ENCODE measurements around the gene SECISBP2L.
"Not testable (repeated sequence)": the region's sequence is repeated elsewhere in the genome, so short reads cannot be mapped to it uniquely, and the experiment has no call there.

The SECISBP2L gene

DNA sequence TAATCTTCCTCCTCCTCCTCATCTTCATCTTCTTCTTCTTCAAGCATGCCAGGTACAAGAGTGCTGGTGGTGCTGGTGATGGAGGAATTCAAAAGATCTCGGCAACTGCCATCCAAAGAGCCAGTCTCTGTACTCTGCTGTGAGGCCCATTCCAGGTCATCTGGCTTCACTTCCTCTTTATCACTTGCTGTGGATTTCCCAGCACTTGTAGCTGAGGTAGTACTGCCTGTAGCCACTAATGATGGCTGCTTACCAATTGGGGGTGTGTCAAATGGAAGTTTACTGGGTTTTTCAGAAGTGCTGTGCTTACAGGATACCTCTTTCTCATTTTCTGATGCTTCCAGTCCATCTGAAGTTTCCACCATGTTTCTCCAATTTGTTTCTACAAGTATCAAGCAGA, 53.7 kb downstream of the SECISBP2L start:
- DNase-seq (ENCODE audit: low spot score), result no peak

DNA sequence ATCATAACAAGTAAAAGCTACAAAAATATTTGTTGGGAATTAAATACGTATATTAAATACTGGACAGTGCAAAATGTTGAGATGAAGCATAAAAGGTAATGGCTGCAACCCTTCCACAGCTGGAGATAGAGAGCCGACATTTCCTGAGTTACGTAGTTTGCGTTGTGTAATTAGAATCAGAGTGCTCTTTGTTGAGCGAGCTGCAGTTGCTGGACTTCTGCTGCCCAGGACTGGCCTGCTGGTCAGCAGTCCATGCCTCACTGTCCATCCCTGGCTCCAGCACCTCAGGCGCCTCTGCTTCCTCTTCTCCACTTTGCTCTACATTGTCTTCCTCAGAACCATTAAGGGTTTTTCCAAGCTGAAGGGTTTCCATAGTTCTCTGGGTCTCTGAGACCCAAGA, 54.1 kb downstream of the SECISBP2L start:
- no peak for DNase-seq (ENCODE audit: low spot score)

DNA sequence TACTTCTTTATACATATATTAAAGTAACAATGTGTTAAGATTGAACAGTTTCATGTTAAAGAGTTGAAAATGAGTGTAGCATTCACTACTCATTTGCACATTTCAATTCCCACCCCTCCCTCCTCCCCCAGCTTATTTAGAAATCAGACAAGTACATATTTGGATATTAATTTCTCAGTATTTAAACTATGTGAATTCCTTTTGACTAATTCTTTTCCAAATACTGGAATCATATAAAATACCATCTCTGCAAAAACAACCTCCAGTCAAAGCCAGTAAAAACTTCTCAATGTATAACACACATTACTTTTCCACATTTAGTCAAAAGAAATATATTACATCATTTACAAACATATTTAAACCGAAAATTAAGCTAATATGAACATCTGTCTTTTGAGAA, 57.1 kb downstream of the SECISBP2L start:
- DNase-seq (ENCODE audit: low spot score), result no peak

DNA sequence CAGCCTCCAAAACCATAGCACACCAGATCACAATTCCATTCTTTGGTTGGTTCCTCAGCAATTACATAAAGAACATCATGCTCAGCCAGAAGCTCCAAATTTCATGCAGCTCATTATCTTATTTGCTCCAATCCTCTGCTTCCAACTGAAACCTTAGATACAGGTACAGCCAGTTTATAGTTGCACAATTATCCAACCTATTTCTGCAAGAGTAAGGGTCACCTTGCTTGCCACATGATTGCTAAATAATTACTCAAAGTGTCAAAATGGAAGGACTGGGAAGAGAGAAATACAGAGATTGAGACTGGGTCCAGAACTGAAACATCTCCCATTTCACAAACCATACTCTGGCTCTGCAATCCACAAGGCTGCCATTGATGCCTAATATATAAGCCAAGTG, 59.1 kb downstream of the SECISBP2L start:
- no peak for DNase-seq (ENCODE audit: low spot score)

DNA sequence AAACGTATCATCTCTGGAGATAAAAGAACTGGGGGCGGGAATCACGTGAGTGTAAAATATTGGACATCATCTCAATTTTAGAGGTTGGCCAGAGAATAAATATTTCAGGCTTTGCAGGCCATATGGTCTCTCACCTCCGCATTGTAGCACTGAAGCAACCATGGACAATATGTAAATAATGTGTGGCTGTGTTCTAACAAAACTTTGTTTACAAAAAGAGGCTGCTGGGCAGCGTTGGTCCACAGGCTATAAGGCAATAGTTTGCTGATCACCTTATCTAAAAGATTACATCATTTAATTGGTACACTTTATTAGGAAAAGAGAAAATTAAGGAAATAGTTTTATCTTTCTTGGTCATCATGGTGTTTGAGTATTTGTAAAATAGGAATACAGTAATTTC, 60.0 kb downstream of the SECISBP2L start:
- no peak for DNase-seq (ENCODE audit: low spot score)

DNA sequence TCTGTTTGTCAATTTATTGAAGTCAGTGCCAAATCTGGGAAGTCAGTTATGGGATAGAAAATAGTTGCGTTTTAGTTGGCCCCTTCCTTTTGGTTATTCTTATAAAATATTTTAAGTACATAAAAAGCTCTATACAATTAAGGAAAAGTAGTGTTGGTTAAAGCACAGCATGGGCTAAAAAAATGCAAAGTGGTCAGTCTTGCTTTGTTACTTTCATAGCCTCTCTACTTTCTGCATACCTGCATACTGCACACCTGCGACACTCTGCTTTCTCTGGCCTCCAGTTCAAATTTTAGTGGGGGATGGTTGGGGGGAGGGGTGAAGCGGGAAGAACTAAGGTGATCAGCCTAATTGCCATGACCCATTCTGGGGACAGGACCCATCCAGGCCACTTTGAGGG, 60.7 kb downstream of the SECISBP2L start:
- no peak for DNase-seq (ENCODE audit: low spot score)

DNA sequence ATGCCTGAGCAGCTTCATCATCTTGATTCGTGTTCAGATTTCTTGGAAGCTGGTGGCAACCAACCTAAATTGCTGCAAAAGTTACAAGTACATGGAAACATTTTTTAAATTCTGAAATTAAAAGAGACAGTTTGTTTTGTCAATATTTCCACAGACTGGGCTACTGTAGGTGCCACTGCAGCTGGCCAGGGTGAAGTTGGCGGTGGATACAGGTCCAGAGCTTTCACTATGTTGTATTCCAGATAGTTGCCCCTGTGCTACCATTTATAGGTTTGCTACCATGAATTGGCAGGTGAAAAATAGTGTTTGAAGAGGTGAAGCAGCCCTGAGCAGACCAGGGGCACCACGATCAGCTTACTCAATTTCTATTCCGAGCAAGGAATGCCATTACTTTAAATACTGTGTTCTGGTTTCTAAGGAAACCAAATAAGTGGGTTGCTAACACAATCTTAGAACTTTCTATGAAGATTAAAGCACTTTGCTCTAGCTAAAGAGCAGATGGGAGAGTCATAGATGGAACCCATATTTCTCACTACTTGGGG, 61.4 kb downstream of the SECISBP2L start:
- DNase-seq (ENCODE audit: low spot score), result peak; percentile 51

DNA sequence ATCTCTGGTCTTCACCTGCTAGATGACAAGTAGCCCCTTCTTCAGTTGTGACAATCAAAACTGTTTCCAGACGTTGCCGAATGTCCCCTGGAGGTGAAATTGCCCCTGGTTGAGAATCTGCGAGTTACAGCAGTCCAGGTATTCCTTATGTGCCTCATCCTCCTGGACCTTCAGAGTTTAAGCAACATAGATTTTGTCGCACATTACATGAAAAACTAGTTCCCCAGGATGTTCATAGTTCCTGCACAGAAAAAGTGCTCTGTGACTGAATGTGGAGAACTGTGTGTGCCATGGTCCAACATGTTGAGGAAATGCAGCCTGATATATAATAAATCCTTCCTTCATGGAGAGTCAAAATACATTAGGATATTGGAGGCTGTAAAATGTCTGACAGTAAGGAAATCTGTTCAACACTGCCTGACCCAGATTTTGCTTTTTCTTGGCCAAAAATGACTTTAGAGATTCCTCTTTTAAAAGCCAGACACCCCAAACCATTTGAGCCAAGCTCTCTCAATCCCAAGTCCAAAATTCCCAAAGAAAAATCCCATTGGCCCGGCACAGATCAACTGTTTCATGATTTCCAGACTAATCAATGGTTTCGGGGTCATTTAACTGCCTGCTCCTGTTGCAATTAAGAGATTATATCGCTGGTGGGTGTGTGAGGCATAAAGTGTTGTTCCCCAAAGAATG, 62.1 kb downstream of the SECISBP2L start:
- DNase-seq (ENCODE audit: low spot score), result no peak

DNA sequence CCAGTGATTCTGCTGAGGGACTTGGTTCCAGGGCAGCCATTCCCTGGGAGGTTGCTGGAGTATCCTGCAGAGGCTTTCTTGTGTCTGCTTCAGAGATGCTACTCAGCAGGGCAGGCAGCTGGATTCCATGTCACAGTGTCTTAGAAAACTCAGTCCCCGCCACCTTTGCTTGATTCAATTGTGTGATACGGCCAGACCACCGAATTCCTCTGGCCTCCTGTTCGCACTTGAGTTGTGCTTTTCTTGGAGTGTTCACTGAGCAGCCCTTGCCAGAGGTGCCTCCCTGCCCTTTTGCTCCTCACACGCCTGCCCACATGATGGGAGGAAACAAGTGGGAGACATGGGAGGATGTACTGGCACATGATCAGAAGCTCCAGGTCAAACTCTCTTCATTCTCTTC, 62.9 kb downstream of the SECISBP2L start:
- DNase-seq (ENCODE audit: low spot score), result no peak

DNA sequence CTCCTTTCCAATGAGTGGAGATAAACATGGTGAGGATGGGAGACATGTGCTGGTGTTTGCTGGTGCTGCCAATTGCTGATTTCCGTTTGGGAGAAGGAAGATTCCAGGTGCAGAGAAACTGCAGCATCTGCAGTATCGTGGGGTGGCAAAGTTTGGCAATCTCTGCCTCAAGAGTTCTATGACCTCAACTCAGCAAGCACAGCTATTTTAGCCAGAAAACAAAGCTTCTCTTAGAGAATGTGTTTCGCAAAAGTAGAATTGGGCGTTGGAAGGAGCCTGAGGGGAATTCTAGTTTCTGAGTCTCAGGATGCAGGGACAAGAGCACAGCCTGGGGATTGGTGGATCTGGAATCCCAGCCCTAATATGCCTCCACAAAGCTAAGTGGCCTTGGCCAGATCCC, 64.3 kb downstream of the SECISBP2L start:
- DNase-seq (ENCODE audit: low spot score), result no peak

DNA sequence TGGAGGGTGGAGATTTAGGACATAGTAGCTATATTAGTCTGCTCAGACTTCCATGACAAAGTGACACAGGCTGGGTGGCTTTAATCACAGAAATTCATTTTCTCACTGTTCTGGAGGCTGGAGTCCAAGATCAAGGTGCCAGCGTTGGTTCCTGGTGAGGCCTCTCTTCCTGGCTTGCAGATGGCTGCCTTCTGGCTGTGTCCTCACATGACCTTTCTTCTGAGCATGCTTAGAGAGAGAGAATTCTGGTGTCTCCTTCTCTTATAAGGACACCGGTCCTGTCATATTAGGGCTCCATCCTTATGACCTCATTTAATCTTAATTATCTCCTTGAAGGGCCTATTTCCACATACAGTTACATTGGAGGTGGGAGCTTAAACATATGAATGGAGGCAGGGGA, 67.6 kb downstream of the SECISBP2L start:
- no peak for DNase-seq (ENCODE audit: low spot score)

DNA sequence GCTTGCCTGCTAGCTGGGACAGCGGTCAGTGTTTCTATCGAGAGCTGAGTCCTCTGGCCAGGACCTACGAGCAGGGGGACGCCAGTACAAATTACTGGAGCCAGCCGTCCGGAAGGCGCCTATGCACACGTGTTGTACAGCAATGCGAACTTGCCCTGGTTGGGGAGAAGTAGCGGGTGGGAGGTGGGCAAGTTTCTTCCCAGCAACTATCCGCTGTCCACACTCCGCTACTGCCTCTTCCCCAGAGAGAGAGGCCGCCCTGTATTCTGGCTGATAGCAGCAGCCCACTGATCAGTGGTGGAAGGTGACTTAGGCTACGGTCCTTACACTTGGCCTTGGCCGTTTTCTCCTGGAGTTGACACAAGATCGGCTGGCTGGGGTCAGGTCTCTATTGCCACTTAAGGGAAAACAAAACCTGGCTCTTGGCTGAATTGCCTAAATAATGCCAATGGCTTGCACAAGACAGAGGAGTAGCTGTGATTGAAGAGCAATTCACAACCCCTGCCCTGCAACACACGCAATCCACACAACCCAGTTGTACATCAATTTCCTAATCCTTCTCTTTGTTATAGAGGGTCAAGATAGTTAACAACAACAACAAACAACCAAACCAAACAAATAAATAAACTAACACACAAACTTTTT, 69.7 kb downstream of the SECISBP2L start:
- DNase-seq (ENCODE audit: low spot score), result no peak

DNA sequence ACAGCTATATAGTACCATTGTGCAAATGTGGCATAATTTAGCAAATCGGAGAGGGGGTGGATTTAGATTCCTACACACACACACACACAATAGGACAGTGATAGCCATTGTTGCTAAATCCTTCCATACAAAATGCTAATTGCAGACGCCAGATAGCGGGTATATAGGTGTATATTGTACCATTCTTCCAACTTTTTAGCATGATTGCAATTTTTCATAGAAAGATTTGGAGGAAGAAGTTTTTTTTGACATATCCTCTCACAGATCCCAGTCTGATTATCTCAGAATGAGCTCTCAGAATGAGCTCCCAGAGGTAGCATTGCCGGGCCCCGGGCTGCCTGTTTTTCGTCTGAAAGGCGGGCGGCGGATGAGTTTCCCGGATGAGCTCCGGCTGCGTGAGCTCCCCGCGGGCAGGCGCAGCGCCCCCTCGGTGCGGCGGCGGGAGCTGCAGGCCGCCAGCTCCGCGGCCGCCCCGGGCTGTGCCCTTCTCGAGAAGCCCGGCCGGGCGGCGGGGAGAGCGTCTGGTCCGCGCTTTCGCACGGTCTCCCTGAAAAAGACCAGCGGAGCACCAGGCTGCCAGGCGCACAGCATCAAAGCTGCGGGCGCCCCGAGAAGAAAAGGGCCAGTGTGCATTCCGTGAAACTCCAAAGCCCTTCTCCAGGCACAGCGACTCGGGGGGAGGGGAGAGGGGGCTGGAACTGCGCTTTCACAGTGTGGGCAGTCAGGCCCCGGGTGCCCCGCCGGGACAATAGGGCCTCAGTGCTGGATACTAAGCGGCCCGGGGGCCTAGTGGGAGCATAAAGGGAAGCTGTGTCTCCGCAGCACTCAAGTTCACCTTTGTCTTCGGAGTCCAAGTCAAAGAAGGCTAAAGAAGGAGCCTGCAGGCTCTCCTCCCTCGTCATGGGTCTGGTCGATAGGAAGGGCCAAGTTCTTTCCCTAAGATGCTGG, 70.5 kb downstream of the SECISBP2L start:
- peak; percentile 95 for DNase-seq (ENCODE audit: low spot score)

DNA sequence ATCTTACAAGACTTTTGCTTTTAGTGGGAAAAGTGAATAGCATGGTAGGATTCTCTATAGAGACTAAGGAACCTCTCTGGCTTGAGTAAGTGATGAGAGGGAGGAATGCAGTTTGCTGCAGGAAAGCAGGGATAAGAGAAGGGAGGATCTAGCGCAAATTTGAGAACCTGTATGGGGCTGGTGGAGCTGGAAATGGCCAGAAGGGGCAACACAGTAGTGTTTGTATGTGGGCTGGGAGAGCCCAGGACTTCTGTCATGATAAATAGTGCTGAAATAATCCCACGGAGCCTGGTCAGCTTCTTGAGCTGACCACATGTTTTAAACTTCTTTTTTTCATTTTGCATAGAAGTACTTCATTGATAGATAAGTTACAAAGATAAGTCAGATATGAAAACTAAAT, 71.4 kb downstream of the SECISBP2L start:
- DNase-seq (ENCODE audit: low spot score), result no peak

DNA sequence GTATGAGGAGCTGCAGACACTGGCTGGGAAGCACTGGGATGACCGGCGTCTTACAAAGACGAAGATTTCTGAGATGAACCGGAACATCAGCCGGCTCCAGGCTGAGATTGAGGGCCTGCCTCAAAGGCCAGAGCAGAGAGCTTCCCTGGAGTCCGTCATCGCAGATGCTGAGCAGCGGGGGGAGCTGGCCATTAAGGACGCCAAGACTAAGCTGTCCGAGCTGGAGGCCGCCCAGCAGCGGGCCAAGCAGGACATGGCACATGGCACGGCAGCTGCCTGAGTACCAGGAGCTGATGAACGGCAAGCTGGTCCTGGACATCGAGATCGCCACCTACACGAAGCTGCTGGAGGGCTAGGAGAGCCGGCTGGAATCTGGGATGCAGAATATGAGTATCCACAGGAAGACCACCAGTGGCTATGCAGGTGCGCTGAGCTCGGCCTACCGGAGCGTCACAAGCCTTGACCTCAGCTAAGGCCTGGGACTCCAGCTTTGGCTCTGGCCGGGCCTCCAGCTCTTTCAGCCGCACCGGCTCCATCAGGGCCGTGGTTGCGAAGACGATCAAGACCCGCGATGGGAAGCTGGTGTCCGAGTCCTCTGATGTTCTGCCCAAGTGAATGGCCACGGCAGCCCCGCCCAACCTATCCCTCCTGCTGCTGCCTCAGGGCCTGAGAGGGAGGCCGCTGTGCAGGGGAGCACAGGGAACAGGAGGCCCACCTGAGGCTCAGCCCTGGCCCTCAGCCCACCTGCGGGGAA, 73.3 kb downstream of the SECISBP2L start:
- no peak for DNase-seq (ENCODE audit: low spot score)

DNA sequence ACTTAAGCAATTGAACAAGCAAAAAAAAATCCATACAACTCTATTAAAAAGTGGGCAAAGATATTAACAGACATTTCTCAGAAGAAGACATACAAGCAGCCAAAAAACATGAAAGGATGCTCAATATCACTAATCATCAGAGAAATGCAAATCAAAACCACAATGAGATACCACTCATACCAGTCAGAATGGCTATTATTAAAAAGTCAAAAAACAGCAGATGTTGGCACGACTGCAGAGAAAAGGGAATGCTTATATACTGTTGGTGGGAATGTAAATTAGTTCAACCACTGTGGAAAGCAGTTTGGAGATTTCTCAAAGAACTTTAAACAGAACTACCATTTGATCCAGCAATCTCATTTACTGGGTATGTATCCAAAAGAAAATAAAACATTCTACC, 75.3 kb downstream of the SECISBP2L start:
- DNase-seq (ENCODE audit: low spot score), result not testable (repeated sequence)

DNA sequence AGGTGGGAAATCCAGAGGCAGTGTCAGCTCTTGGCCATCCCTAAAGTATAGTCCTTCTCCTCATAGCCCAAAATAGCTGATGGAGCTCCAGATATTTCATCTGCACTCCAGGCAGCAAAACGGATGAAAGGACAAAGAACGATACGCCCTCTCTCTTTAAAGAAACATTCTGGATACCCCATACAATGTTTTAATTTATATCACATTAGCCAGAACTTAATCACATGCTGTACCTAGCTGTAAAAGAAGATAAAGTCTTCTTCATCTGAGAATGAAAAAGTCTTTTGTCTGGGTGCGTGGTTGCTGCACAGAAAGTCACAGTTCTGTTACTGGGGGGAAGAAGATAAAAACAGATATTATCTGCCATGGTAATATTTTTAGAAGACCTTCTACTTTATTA, 78.2 kb downstream of the SECISBP2L start:
- no peak for DNase-seq (ENCODE audit: low spot score)

DNA sequence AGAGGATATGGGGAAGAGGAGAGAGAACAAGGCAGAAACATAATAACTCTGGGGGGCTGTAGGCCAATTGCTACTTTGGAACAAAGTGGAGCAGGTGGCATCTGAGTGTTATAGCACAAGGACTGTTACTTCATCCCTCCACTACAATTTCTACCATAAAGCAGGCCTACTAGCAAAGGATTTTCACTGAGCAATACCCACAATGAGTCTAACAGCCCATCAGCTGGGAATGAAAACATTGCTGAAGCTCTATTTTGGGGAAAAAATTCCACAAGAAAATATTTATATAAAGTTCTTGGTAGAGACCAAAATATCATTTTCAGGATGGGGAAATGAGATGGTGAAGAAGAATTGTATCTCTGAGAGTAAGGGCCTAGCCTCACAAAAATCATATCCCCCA, 78.9 kb downstream of the SECISBP2L start:
- DNase-seq (ENCODE audit: low spot score), result no peak

DNA sequence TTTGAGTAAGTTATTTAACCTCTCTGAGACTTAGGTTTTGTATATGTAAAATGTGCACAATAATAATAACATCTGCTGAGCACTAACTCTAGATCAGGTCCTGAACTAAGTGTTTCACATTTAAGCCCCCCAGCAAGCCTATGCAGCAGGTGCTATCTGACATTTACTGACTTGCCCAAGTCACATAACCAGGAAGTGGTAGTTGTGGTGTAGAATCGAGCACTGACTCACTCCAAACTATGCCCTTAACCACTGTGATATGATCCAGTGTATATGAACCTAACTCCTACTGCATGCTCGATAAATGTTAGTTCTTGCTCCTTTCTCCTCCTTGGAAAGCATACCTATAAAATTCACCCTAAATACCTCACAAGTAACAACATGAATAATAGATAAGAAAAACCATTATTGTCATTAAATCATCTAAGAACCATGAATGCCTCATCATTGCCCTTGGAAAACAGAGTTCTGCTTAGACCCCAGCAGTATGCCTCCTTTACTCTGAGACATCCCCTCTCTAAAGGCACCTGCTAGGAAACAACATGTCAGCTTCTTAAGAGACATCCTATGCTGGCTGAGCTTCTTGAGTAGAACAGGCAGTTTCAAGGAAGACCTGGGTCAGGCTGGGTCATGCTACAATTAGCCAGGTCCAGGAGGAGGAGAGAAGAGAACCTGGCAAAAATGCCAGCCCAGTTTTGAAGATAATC, 79.5 kb downstream of the SECISBP2L start:
- DNase-seq (ENCODE audit: low spot score), result peak; percentile 29

DNA sequence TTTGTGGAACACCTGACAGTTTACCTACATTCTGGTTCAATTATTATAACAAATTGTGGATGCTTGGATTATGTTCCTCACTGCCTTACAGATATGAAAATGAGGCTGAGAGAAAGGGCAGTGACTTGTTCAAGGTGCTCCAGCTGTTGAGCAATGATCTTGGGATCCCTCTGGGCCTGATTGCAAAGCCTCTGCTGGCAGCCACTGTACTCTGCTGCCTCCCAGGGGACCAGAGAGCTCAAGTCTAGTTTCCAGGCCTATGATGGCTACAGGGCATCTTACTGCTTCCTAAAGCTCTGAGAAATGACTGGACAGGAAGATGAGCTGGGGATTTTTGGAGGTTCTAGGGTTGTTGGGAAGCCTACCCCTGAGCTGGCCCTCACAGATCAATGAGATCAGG, 80.3 kb downstream of the SECISBP2L start:
- no peak for DNase-seq (ENCODE audit: low spot score)

DNA sequence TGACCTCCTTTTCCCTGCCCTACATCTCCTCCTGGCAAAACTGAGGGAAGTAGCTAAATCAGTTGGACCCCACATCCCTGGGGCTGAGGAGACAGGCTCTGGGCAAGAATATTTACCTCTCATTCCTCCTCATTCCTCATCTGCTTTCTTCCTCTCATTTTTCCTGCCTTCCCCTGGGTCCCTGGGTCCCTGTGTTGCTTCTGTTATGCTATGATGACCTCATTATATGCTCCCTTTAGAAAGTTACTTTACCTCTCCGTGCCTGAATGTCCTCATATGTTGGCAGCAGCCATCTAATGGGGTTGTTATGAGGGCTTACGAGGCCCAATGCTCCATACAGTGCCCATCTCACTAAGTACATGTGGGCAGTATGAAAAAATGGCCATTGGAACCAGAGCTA, 81.3 kb downstream of the SECISBP2L start:
- DNase-seq (ENCODE audit: low spot score), result no peak

All from AG20443 (cell line).